HG03432 (cell line): ENCODE data around the gene PCDHGA1.

Experiments
- ATAC-seq: cut with Tn5 transposase; IDR thresholded peaks from one replicate; pipeline ENCODE4 v1.9.1; 2021; ENCODE audit warnings: mild to moderate bottlenecking, moderate library complexity; ENCODE audit not compliant: unreplicated experiment

PCDHGA1 gene

GRCh38 chr5:141488591-141489561 lies 158.6 kb downstream of the PCDHGA1 start, which contains the start of gene PCDHGC5:
PCDHGC5 (plus strand) TSS chr5:141489081; CDS start chr5:141489241, 160 bp downstream.
- ATAC-seq, result no peak

- ATAC-seq, result no peak
Observed at GRCh38 chr5:141489841-141490240, 159.5 kb downstream of the PCDHGA1 start.

DNA sequence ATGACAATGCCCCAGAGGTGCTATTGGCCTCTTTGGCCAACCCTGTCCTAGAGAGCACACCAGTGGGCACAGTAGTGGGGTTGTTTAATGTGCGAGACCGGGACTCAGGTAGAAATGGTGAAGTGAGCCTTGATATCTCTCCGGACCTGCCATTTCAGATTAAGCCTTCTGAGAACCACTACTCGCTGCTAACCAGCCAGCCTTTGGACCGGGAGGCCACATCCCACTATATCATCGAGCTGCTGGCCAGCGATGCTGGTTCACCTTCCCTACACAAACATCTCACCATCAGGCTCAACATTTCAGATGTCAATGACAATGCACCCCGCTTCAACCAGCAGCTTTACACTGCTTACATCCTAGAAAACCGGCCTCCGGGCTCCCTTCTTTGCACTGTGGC lies 160.0 kb downstream of the PCDHGA1 start:
- ATAC-seq, result no peak

DNA sequence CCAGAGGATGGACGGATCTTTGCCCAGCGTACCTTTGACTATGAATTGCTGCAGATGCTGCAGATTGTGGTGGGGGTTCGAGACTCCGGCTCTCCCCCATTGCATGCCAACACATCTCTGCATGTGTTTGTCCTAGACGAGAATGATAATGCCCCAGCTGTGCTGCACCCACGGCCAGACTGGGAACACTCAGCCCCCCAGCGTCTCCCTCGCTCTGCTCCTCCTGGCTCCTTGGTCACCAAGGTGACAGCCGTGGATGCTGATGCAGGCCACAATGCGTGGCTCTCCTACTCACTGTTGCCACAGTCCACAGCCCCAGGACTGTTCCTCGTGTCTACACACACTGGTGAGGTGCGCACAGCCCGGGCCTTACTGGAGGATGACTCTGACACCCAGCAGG lies 160.5 kb downstream of the PCDHGA1 start:
- ATAC-seq, result no peak

GRCh38 chr5:141491323-141492167 lies 161.2 kb downstream of the PCDHGA1 start:
- ATAC-seq, result peak; percentile 31

GRCh38 chr5:141492168-141492885 lies 162.0 kb downstream of the PCDHGA1 start:
- peak; percentile 68 for ATAC-seq

GRCh38 chr5:141493500-141494422 lies 163.4 kb downstream of the PCDHGA1 start:
- ATAC-seq, result no peak

GRCh38 chr5:141494761-141495452 lies 164.6 kb downstream of the PCDHGA1 start:
- no peak for ATAC-seq

DNA sequence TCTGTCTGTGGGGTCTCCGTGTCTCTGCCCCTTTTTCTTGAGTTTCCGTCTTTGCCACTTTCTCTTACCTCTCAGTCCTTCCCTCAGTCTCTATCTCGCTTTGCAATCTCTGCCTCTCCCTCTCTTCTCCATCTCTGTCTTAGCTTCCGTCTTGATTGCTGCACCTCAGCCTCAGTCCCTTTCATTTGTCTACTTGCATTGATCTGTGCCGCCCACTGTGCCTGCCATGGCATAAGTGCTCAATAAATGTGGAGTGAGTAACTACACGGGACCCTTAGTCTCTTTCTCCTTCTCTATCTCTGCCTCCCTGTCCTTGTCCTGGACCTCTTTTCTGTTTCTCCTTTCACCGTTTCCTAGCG lies 165.1 kb downstream of the PCDHGA1 start:
- ATAC-seq, result no peak

- ATAC-seq, result no peak
Observed at GRCh38 chr5:141496038-141496437, 165.7 kb downstream of the PCDHGA1 start.

- ATAC-seq, result no peak
Observed at GRCh38 chr5:141501761-141502160, 171.4 kb downstream of the PCDHGA1 start.

DNA sequence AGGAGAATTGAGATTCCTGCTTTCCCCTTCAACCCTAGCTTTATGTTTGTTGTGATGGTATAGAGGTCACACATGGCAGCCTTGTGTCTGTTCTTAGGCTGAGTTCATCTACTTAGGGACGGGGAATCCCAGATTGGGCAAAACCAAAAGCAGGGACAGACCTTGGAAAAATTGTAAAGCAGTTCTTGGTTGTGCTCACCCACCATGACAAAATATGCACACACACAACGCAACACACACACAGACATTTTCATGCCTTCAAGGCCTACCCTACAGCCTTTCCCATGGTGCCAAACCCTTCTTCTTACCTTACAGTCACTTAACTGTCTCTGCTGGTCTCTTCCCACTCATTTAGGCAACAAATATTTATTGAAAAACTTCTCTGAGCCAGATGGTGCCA lies 173.4 kb downstream of the PCDHGA1 start:
- ATAC-seq, result no peak

DNA sequence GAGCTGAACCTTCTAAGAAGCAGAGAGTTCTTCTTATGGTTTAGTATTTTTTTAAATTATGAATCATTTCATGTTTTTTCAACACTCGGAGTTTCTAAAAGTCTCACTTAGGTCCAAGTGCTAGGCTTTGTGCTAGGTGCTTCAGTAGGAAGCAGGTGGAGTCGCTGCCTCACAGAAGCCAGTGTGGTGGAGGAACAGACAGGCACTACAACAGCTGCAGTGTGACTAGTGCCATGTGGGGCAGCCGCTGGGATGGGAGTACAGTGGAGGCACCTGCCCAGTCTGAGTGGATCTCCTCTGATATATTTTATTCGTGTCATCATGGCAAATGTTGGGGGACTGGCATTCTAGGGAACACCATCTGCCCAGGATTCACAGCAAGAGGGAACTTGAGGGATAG lies 173.9 kb downstream of the PCDHGA1 start:
- no peak for ATAC-seq

DNA sequence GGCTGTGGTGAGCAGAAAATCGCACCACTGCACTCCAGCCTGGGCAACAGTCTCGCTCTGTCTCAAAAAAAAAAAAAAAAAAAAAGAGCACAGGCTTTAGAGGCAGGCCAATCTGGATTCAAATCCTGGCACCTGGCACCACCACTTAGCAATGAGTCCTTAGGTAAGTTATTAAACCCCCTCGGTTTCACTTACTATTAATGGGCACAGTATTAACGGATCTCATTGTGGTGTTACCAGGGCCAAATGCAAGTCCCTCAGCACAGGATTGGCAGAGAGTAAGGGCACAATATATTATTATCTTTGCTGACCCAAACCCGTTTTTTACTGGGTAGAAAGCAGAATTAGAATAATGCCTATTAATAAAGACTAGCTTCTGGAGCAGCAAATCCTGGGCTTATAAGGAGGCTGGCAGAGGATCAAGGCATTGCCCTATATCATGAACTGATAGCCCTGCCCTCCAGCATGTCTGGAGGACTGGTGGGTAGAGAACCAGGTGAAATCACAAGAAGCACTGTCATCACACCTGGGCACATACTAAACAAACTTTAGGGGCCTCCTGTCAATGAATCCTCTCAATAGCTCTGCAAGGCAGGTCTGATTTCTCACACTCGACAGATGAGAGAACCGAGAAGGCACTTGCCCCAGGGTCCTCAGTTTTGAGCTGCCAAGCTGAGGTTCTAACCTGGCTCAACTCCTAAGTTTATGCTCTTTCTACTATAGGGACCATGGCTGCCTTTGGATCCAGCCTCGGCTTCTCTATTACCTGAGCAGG lies 176.3 kb downstream of the PCDHGA1 start:
- ATAC-seq, result no peak

GRCh38 chr5:141507387-141508091 lies 177.2 kb downstream of the PCDHGA1 start:
- ATAC-seq, result peak; percentile 55

GRCh38 chr5:141508440-141508797 lies 178.1 kb downstream of the PCDHGA1 start:
- no peak for ATAC-seq

DNA sequence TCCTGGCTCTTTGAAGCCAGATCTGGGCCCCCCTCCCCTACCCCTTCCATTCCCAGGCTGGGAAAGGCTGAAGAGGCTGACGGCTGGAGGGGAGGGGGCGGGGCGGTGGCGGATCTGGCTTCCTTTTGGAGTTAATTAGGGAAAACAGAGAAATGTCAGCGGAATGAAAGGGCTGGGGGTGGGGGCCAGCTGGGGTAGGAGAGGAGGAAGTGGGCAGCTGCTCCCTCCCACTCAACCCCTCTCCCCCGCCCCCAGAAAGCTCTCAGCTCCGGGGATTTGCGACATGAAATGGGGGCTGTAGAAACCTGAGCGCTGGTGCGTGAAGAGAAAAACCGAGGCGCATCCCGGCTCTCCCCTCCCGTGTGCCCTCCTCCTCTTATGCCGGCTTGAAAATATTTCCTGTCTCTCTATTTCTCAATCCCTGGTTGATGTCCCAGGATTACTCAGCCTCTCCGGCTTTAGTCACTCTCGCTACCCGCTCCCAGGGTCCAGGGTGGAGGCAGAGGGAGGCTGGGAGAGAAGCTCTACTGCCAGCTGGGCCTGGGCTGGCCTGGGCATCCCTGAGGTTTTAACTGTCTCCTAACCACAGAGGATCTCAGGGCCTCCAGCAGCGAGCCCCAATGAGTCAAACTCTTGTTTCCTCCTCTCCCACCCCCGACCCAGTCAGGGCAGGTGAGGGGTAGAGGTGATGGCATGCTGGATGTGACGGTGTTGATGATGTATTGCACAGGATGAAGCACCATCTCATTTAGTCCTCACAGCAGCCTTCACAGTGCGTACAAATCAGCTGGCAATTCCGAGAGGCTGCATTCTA lies 178.7 kb downstream of the PCDHGA1 start:
- ATAC-seq, result peak; percentile 19
